ENCODE results near the gene SKIC2.
"Not testable (repeated sequence)": the region's sequence is repeated elsewhere in the genome, so short reads cannot be mapped to it uniquely, and the experiment has no call there.

DNA sequence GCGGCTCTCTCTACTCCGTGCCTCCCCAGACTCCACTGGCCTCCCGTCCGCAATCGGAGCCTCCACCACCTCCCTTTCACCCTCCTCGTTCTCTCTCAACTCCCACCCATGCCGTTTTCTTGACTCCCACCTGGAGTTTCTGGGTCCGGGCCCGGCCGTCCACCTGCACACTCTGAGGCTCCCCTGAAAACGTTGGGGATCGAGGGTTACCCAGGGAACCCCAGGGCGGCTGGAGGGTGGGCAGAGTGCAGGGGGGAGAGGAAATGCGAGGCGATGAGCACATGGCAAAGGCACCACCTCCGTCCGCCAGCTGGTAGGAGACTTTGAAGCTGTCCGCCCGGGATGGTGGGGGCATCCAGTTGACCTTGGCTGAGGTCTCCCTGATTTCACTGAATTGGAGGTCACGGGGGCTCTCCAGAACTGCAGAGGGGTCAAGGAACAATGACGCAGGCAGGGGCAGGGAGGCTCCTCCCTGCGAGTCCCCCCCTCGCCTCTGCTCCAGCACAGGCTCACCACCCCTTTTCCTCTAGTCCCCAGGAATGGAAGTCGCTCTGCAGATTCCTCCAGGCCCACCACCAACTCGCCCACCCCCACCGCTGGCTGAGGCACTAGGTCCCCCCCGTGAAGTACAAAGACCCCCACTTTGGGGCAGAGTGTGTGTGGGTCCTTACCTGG lies 52.0 kb downstream of the SKIC2 start:
- TF ChIP-seq CTCF (IDR thresholded peaks at IDR 0.05); ATF2 (CRISPR knock-in tag; IDR thresholded peaks at IDR 0.05; ENCODE audit: borderline replicate concordance, low read depth); TEAD1 (CRISPR knock-in tag; IDR thresholded peaks at IDR 0.05); RORB (CRISPR knock-in tag; IDR thresholded peaks at IDR 0.05); TEAD4 (CRISPR knock-in tag; IDR thresholded peaks at IDR 0.05); KAT7 (CRISPR knock-in tag; IDR thresholded peaks at IDR 0.05; ENCODE audit: borderline replicate concordance); ATF6 (CRISPR knock-in tag; IDR thresholded peaks at IDR 0.05); ZBTB21 (CRISPR knock-in tag; IDR thresholded peaks at IDR 0.05; ENCODE audit: borderline replicate concordance); NR3C1 (CRISPR knock-in tag; conservative IDR thresholded peaks at IDR 0.05; ENCODE audit: low read depth); MXD4 (CRISPR knock-in tag; IDR thresholded peaks at IDR 0.05; ENCODE audit: borderline replicate concordance); ZSCAN18 (CRISPR knock-in tag; IDR thresholded peaks at IDR 0.05): not testable (repeated sequence)
- TF ChIP-seq, protein P1, sequence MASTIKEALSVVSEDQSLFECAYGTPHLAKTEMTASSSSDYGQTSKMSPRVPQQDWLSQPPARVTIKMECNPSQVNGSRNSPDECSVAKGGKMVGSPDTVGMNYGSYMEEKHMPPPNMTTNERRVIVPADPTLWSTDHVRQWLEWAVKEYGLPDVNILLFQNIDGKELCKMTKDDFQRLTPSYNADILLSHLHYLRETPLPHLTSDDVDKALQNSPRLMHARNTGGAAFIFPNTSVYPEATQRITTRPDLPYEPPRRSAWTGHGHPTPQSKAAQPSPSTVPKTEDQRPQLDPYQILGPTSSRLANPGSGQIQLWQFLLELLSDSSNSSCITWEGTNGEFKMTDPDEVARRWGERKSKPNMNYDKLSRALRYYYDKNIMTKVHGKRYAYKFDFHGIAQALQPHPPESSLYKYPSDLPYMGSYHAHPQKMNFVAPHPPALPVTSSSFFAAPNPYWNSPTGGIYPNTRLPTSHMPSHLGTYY (CRISPR knock-in tag; IDR thresholded peaks at IDR 0.05), result not testable (repeated sequence)
